Activated CD8-positive, alpha-beta memory T cell treated with anti-CD3 and anti-CD28 coated beads, Interleukin-2, amount 50 U/mL, for 24 hours (primary cell): ENCODE measurements around the gene RPL19.

ENCODE experiments used
- DNase-seq: peaks from one replicate; pipeline ENCODE4 v3.0.0-alpha.2; 2020; ENCODE audit errors: extremely low read depth

RPL19 gene

GRCh38 chr17:39173080-39173479 is 27.0 kb upstream of the RPL19 start:
- no peak for DNase-seq

GRCh38 chr17:39173526-39174274 is 26.4 kb upstream of the RPL19 start:
- DNase-seq, result no peak

- DNase-seq, result peak; percentile 56
Observed at GRCh38 chr17:39174920-39175694, 25.0 kb upstream of the RPL19 start.

GRCh38 chr17:39175695-39176093 is 24.4 kb upstream of the RPL19 start:
- DNase-seq, result no peak

- no peak for DNase-seq
Observed at GRCh38 chr17:39177256-39177655, 22.8 kb upstream of the RPL19 start.

GRCh38 chr17:39178536-39178935 is 21.5 kb upstream of the RPL19 start:
- no peak for DNase-seq

GRCh38 chr17:39181303-39181702 is 18.8 kb upstream of the RPL19 start:
- no peak for DNase-seq

GRCh38 chr17:39183045-39183444 is 17.0 kb upstream of the RPL19 start:
- no peak for DNase-seq

GRCh38 chr17:39183720-39184119 is 16.4 kb upstream of the RPL19 start:
- no peak for DNase-seq

- DNase-seq, result no peak
Observed at GRCh38 chr17:39186481-39187002, 13.5 kb upstream of the RPL19 start.

- DNase-seq, result no peak
Observed at GRCh38 chr17:39187152-39187830, 12.8 kb upstream of the RPL19 start.

GRCh38 chr17:39191750-39192510 is 8.2 kb upstream of the RPL19 start:
- no peak for DNase-seq

- no peak for DNase-seq
Observed at GRCh38 chr17:39192901-39193300, 7.2 kb upstream of the RPL19 start.

- no peak for DNase-seq
Observed at GRCh38 chr17:39193346-39193745, 6.7 kb upstream of the RPL19 start.

- DNase-seq, result no peak
Observed at GRCh38 chr17:39194089-39194984, 5.7 kb upstream of the RPL19 start.

GRCh38 chr17:39194985-39195524 is 5.0 kb upstream of the RPL19 start:
- no peak for DNase-seq

- DNase-seq, result no peak
Observed at GRCh38 chr17:39195568-39196160, 4.4 kb upstream of the RPL19 start.

GRCh38 chr17:39196241-39196807 is 3.8 kb upstream of the RPL19 start:
- no peak for DNase-seq

GRCh38 chr17:39196808-39197291 is 3.2 kb upstream of the RPL19 start:
- no peak for DNase-seq
